HFF-Myc (cell line): ENCODE results near the gene TMEM52.
A peak's percentile ranks its signal among the peaks of the same experiment; 100 is the strongest.

Experiments used
- DNase-seq: peaks from one replicate; pipeline ENCODE4 v3.0.0-alpha.2; 2011; ENCODE audit warnings: low read depth; ENCODE audit errors: extremely low read depth
- H3K4me3 ChIP-seq: replicated peaks from 2 replicates; pipeline ENCODE4 v1.5.1; 2011; ENCODE audit warnings: low read depth, mild to moderate bottlenecking, control low read depth, low read length
- TF ChIP-seq, protein P1 (sequence below): IDR thresholded peaks from 2 replicates; pipeline ENCODE4 v1.5.1; 2012; ENCODE audit warnings: mild to moderate bottlenecking, low read depth, low read length, control low read depth; ENCODE audit errors: missing control alignments

Gene TMEM52

DNA sequence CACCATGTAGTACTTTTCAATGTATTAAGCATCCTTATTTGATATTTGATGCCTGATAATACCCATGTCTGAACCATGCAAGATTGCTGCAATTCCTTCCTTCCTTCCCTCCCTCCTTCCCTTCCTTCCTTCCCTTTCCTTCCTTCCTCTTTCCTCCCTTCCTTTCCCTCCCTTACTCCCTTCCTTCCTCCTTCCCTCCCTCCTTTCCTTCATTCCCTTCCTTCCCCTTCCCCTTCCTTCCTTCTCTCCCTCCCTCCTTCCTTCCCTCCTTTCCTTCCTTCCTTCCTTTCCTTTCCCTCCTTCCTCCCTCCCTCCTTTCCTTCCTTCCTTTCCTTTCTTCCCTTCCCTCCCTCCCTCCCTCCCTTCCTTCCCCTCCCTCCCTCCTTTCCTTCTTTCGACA lies 29.7 kb upstream of the TMEM52 start:
- no peak for DNase-seq
- H3K4me3 ChIP-seq: no peak overlapping the region
- TF ChIP-seq, protein P1, sequence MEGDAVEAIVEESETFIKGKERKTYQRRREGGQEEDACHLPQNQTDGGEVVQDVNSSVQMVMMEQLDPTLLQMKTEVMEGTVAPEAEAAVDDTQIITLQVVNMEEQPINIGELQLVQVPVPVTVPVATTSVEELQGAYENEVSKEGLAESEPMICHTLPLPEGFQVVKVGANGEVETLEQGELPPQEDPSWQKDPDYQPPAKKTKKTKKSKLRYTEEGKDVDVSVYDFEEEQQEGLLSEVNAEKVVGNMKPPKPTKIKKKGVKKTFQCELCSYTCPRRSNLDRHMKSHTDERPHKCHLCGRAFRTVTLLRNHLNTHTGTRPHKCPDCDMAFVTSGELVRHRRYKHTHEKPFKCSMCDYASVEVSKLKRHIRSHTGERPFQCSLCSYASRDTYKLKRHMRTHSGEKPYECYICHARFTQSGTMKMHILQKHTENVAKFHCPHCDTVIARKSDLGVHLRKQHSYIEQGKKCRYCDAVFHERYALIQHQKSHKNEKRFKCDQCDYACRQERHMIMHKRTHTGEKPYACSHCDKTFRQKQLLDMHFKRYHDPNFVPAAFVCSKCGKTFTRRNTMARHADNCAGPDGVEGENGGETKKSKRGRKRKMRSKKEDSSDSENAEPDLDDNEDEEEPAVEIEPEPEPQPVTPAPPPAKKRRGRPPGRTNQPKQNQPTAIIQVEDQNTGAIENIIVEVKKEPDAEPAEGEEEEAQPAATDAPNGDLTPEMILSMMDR: no peak

DNA sequence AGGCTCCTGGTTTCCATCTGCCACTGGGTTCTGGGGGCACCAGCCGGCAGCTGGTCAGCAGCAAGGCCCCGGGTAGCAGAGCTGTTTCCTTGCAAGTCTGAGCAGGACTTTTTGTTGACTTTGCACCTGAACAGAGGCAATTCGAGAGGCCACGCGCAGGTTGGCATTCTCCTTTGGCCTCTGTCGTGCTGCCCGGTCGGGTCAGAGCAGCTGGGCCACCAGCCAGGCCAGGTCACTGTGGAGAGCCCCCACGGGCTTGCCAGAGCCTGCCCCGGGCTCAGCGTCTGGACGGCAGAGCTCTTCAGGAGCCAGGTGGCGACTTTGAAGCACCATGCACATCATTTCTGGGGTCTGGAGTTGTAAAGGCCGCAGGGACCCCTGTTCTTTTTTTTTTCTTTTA lies 28.4 kb upstream of the TMEM52 start:
- TF ChIP-seq, protein P1: no peak
- no peak for DNase-seq
- no peak overlapping the region for H3K4me3 ChIP-seq

DNA sequence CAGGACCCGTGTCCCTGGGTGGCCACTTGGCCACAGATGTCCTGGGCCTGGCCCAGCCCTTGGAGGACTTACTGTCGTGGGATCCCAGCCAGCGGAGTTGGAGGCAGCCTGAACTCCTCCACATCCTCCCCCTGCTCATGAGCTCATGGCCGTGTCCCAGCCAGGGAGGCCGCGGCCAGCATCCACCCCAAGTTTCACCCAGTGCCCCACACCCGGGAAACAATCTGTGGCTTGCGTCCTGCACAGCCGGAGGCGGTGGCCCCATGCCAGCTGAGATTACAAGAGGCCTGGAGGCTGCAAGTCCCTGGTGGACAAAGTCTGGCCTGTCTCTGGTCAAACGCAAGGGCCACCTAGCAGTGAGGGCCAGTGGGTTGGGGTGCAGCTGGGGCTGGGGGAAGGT lies 27.5 kb upstream of the TMEM52 start:
- TF ChIP-seq, protein P1: no peak
- DNase-seq: no peak

DNA sequence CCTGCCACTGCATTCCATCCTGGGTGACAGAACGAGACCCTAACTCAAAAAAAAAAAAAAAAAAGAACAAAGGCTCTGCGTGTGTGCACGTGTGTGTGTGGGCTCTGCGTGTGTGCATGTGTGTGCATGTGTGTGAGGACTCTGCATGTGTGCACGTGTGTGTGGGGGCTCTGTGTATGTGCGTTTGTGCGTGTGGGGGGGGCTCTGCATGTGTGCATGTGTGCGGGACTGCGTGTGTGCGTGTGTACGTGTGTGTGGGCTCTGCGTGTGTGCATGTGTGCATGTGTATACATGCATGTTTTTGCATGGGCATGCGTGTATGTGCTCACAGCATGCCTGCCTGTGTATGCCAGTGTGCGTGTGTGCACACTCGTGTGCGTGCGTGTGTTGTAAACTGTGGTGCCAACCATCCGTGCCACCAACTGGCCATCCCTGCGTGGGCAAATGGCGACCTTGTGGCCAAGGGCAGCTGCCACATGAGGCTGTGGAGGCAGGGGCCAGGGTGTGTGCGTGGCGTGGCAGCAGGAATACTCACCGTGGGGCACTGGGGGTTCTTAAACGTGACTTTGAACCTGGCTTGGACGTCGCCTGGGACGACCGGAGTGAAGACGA lies 26.8 kb upstream of the TMEM52 start:
- TF ChIP-seq, protein P1: no peak
- DNase-seq: no peak
- H3K4me3 ChIP-seq: no peak overlapping the region

More for the DNA sequence above, 27.5 kb upstream of the TMEM52 start:
- H3K4me3 ChIP-seq: no peak overlapping the region

DNA sequence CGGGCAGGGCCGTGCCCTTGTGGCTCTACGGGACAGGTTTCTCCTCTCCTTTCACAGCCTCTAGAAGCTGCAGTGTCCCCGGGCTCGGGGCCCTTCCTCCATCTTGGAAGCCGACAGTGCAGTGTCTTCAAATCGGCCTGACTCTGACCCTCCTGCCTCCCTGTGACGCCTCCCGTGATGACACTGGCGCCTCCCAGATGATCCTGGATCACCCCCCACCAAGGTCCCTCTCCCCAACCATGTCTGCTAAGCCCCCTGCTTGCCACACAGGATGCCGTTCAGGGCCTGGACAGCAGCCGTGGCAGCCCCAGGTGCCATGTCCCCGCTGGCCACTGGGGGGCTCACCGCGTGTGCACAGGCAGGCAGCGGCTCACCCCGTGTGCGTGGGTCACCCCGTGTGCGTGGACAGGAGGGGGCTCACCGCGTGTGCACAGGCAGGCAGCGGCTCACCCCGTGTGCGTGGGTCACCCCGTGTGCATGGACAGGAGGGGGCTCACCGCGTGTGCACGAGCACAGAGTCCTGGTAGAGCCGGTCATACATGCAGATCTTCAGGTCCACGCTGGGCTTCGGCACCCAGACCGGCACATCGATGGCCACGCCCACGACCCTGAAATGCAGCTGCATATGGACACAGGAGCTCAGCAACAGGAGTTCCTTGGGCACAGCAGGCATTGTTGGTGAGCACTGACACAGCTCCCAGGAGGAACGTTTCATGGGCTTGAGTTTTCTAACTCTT lies 24.9 kb upstream of the TMEM52 start:
- TF ChIP-seq, protein P1: peak; percentile 86
- DNase-seq: no peak
- H3K4me3 ChIP-seq: no peak overlapping the region

DNA sequence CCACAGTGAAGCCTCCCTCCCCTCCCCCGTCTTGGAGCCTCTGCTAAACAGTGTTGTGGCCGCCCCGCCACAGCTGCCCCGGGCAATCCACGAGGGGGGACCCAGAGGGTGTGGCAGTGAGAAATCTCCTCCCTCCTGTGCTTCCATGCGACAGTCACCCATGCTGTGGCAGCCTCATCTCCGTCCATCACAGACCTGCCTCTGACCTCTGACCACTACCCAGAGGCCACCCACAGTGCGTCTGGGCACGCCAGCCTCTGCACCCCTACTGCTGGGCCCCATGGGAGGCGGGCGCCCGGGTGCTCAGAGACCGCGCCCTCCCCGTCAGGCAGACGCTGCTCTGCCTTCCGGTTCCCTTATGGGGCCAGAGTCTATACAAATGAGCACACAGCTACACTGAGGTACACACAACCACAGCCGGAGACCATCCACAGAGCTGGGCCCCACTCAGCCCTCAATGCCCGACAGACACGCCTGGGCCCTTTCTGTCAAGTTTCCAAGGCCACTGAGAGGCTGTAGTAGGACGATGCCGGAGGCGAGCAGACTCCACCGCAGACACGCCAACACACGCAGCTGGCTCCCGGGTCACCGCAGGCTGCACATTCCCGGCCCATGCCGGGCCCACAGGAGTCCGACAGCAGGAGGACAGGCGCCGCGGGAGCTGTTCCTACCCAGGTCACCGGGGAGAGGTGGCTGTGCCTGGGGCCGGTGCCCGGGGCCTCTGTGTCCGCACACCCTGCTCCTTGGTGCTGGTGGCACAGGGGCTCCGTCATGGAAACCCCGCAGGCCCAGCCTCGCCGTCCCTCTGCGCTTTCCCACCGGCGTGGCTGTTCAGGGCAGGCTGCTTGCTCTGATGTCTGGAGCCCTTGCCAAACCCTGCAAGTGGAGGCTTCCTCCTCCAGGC lies 23.9 kb upstream of the TMEM52 start:
- TF ChIP-seq, protein P1: no peak
- no peak overlapping the region for H3K4me3 ChIP-seq
- no peak for DNase-seq
